GM18511 (cell line): ENCODE data around the gene CD52.
"Not testable (repeated sequence)": the region's sequence is repeated elsewhere in the genome, so short reads cannot be mapped to it uniquely, and the experiment has no call there.

ENCODE experiments used
- ATAC-seq: cut with Tn5 transposase; IDR thresholded peaks from one replicate; pipeline ENCODE4 v1.9.1; 2021; ENCODE audit warnings: mild to moderate bottlenecking, moderate library complexity; ENCODE audit not compliant: unreplicated experiment

CD52 gene

GRCh38 chr1:26283871-26284596 lies 33.7 kb upstream of the CD52 start:
- no peak for ATAC-seq

DNA sequence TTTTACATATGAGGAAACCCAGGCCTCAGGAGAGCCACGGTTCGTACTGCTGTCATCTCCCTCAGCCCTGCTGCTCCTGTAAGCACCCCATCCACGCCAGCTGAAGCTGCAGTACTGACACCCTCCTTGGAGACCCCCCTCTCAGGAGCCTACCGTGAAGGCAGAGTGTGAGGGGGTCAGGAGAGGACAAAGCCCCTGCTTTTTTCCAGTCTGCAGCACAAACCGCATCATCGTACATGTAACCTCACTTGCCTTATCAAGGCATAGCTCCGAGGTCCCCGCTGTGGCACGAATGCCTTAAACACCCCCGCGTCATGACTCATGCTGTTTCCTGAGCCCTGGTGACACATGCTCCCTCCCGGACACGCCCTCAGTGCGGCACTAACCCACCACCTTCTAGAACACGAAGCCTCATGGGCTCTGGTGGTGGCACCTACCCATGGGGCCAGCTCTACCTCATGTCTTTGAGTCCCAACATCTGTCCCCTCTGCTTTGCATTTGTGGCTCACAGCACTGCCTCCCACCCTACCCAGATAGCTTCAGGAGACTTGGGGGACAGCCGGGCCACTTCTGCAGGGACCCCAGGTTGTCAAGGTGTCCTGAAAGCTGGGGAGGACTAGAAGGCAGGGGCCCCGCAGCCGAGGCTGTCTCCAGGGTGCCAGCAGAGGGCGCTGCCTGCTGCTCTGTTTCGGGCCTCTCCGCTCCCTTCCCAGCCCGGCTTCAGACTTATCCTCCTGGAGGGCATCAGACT lies 33.0 kb upstream of the CD52 start:
- no peak for ATAC-seq

- no peak for ATAC-seq
Measured at GRCh38 chr1:26285366-26286063, 32.2 kb upstream of the CD52 start.

DNA sequence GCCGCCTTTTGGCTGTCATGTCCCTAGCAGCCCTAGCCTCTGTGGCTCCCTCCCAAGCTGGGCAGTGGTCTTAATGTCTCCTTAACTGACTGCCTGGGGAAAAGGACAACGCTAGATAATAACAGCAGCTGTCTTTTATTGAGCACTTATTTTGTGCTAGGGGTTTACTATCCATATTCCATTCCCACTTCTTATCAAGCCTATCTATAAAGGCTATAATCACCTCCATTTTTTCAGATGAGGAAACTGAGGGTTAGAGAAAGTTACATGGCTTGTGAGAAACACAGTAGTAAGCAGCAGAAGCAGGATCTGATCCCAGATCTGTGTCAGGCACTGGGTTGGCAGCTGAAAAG lies 31.7 kb upstream of the CD52 start:
- ATAC-seq, result no peak

GRCh38 chr1:26287033-26287711 lies 30.6 kb upstream of the CD52 start:
- ATAC-seq, result peak; percentile 47

- ATAC-seq, result no peak
Measured at GRCh38 chr1:26287811-26288210, 29.9 kb upstream of the CD52 start.

- ATAC-seq, result no peak
Measured at GRCh38 chr1:26288311-26288941, 29.3 kb upstream of the CD52 start.

GRCh38 chr1:26289158-26290059 lies 28.3 kb upstream of the CD52 start:
- peak; percentile 57 for ATAC-seq

- ATAC-seq, result no peak
Measured at GRCh38 chr1:26290122-26290881, 27.5 kb upstream of the CD52 start.

- no peak for ATAC-seq
Measured at GRCh38 chr1:26290882-26291261, 26.9 kb upstream of the CD52 start.

GRCh38 chr1:26291433-26291832 lies 26.3 kb upstream of the CD52 start:
- no peak for ATAC-seq

- no peak for ATAC-seq
Measured at GRCh38 chr1:26291939-26292338, 25.8 kb upstream of the CD52 start.

DNA sequence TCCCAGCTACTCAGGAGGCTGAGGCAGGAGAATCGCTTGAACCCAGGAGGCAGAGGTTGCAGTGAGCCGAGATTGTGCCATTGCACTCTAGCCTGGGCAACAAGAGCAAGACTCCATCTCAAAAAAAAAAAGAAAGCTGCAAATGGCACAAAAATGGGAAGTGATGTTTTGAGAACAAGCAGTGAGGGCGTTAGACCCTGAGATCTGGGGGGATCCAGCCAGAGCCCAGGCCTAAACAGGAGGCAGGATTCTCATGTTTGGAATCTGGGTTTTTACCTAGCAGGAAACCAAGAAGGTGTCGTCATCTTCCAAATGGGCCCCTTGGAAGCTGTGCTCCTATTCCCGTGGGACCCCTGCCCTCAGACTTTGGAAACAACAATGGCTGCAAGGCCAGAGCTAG lies 25.0 kb upstream of the CD52 start:
- ATAC-seq, result not testable (repeated sequence)

- no peak for ATAC-seq
Measured at GRCh38 chr1:26293911-26294463, 23.8 kb upstream of the CD52 start.

DNA sequence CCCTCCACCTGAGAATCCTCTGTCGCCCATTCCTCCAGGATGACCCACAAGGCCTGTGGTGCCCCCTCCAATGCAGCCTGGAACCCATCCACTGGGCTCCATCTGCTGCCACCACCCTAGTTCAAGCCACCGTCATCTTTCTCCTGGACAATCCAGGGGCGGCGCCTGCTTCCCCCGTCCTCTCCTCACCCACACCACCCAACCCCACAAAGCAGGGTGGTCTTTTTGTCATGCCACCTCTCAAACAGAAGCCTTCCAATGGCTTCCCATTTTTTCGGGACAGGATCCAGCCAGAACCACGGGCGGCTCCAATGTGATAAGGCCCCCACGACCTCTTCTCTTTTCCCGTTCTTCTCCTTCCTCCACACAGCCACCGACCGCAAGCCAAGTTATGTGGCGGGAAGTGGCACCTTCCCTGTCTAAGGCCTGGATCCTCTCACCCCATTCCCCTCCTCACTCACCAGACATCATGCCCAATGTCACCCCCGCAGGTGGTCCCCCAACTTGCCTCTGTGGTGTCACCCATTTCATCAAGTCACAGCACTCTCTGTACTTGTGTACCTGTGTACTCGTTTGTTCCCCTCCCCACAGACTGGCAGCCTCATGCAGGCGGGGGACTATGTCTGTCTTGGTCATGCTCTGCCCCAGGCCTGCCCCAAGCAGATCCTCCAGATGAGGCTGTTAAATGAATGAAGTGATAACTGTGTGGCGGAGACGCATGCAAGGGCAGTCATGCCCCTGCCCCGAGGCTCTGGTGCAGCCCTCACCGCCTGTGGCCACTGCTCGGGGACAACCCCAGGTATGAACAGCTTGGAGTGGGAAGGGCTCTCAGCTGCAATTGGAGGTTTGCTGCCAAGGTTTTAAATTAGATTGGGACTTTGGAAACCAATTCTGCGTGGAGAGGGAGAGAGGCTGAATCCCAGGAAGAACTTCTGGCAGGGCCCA lies 22.3 kb upstream of the CD52 start:
- ATAC-seq, result no peak

DNA sequence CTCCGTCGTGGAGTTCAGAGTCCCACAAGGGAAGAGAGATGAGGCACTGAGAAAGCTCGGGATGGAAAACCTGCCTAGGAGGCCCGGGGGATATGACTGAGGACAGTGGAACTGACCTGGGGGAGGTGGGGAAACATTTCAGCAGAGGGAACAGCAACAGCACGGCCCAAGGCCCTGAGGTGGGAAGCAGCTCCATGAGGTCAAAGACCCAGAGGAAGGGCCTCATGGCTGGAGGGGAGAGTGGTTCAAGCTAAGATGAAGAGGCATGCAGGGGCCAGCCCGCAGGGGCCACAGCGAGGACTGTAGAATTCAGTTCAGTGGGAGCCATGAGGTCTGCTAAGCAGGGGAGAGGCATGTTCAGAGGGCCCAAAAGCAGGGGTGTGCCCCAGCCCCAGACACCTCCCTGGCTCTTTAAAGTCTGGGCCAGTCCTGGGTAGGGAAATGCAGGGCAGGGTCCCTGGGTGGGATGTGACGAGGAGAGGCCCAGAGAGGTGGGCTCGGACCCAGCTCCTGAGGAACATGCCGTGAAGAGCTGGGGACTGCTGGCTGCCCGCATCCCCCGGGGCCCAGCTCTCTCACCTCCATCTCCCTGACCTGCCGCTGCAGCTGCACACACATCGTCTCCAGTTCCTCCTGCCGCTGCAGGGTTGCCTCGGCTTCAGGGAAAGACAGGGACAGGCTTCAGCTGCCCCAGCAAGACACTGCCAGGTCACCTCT lies 21.3 kb upstream of the CD52 start:
- no peak for ATAC-seq
